Heart left ventricle (tissue), 16 donors: ENCODE data around the gene NR1H3. TPM values are rescaled to one million over a fixed set of nuclear protein-coding genes. Genes with fewer than 3 reads are reported as not detected.

ENCODE experiments used
- ATAC-seq, 4 donors: fragments of 200-7000 bp; cut with Tn5 transposase; one replicate each; pipeline ENCODE4 v1.9.1; 2020 to 2022; ENCODE audit warnings: moderate library complexity in 4 of 4, mild to moderate bottlenecking in 3 of 4, moderate number of reproducible peaks in 1 of 4
- DNase-seq, 5 donors: peaks; one replicate each; pipeline ENCODE4 v3.0.0-alpha.2; 2020
- H3K27ac ChIP-seq, 12 donors: fragments of 200-600 bp; sonication (generic) in 4 of 12; one replicate each; pipeline versions ENCODE4 v1.5.0 to v1.8.0; 2016 to 2022; ENCODE audit warnings: mild to moderate bottlenecking in 2 of 12
- H3K27me3 ChIP-seq, 9 donors: fragments of 200-600 bp; sonication (generic) in 2 of 9; one replicate each; pipeline versions ENCODE4 v1.5.1 to v1.8.0; 2016 to 2022; ENCODE audit warnings: mild to moderate bottlenecking in 3 of 9
- H3K36me3 ChIP-seq, 9 donors: fragments of 200-600 bp; sonication (generic) in 2 of 9; one replicate each; pipeline versions ENCODE4 v1.5.0 to v1.8.0; 2018 to 2022; ENCODE audit warnings: mild to moderate bottlenecking in 2 of 9
- H3K4me1 ChIP-seq, 12 donors: fragments of 200-600 bp; sonication (generic) in 4 of 12; one replicate each; pipeline versions ENCODE4 v1.5.0 to v1.8.0; 2016 to 2022; ENCODE audit warnings: mild to moderate bottlenecking in 3 of 12
- H3K4me3 ChIP-seq, 12 donors: fragments of 200-600 bp; sonication (generic) in 4 of 12; one replicate each; pipeline versions ENCODE4 v1.5.0 to v1.8.0; 2017 to 2022; ENCODE audit warnings: mild to moderate bottlenecking in 9 of 12, moderate library complexity in 4 of 12
- H3K9me3 ChIP-seq, 12 donors: fragments of 200-600 bp; sonication (generic) in 4 of 12; one replicate each; pipeline versions ENCODE4 v1.5.0 to v1.8.0; 2016 to 2022; ENCODE audit warnings: mild to moderate bottlenecking in 1 of 12
- CTCF ChIP-seq, 12 donors: fragments of 200-600 bp; sonication (generic) in 4 of 12; IDR thresholded peaks; one replicate each; pipeline versions ENCODE4 v1.5.0 to v1.8.0; 2018 to 2022; ENCODE audit warnings: antibody characterized with exemption in 12 of 12, mild to moderate bottlenecking in 5 of 12
- POLR2A ChIP-seq, 2 donors: fragments of 450-650 bp; IDR thresholded peaks; one replicate each; pipeline ENCODE4 v1.6.1; 2017; ENCODE audit warnings: antibody characterized with exemption in 2 of 2, mild to moderate bottlenecking in 2 of 2, moderate library complexity in 2 of 2
- WGBS, 4 donors: extraction: QIAGEN DNeasy Blood & Tissue Kit in 2 of 4; methylation state at CpG; one replicate each; pipeline versions ENCODE4 v1.1.5 to v1.1.7; 2013 to 2018; 5-methylcytosine and 5-hydroxymethylcytosine counted together
- intact Hi-C, 10 donors: fragments of 100-400 bp; cut with DNase I; formaldehyde crosslinking; loops; one replicate each; pipeline versions ENCODE4 v1.11.1 to v1.14.2; 2022
- polyA plus RNA-seq, 2 donors: library from polyadenylated mRNA; stranded (reverse); fragments of 200-250 nt; gene quantifications; one replicate each; pipeline ENCODE4 v1.2.3, GENCODE V29; 2013
- total RNA-seq, 9 donors: library from RNA; depleted of rRNA in 2 of 9; stranded (reverse); fragments of >200 nt in 2 of 9; fragmentation: NEBNext Ultra II Directional in 3 of 9; extraction: Animal tissue kit (Norgen Biotek cat#: 25700) in 3 of 9; gene quantifications; one replicate each; pipeline versions ENCODE4 v1.1.0 to v1.2.4, GENCODE V29; 2016 to 2023
- donor health status: ischemic (EF 13 %, LVEDD 7.1; RV severe dilation, severe dysfunction).
- donor health status: healthy with polysubstance abuse.
- donor health status: DM: no; HTN: yes; CAD: no.
- donor health status: DM: no; HTN: no; CAD: no.
- donor health status: ischemic (EF 25% LVEDD 6.9; RV normal size, moderate dysfunction).
- donor health status: ischemic (EF 25% LVEDD 5.7; RV mildly dilated, moderate dysfunction).
- donor health status: healthy.
- donor health status: DM: yes; HTN: yes; CAD: no.
- donor health status: ischemic (EF 35%, LVEDD 5.7; RV mildly dilated, moderate dysfunction).
- donor health status: nonischemic (EF 11% LVEDD 7.7; RV severe dilation, severe dysfunction).
- donor health status: DM: yes; HTN: yes; CAD: no.
- donor health status: PGD.
- donor health status: ischemic (EF 29% LVEDD 5.4; RV normal size, mild dysfunction).
- donor health status: nonischemic (EF 23%, LVEDD 6.1; RV moderate dilation, normal function).

NR1H3 gene
- total and polyA plus RNA-seq, 11 donors, result 3.9 to 38.5 (median 11.9) TPM

DNA sequence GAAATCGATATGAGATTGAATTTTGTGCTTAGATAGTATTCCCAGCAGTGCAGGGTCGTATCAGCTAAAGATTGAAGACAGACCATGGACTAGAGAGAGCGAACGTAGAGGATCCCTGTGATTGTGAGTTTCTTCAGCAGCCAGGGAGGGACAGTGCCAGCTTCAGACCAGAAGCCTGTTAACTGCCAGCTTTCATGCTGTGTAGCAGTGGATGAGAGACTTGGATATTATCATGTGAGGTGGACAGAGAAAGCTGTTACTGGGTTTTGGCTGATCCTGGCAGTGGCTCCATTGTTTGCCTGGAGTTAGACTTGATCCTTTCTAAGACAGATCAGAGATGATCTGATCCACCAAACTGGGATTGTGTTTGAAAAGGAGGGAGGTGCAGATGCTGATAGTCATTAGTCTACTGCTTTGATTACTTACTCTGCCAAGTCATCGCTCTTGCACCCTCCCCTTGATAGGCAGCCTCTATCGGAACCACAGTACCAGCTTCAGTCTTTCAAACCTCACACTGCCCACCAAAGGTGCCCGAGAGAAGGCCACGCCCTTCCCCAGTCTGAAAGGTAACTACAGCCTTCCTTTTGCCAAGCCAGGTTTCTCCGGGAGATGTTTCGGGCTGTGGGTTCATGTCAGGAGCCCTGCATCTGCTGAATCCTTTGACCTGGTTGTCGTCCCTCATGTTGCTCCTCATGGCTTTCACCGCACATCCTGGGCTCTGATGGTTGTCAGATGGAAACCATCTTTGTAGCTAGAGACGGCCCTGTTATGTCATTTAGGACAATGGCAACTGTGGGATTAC, 28.4 kb downstream of the NR1H3 start:
- intact Hi-C loops, result loop anchor here in 3 of 10 donors (5.0 kb wide), 3 partner anchors 36 to 71 kb away; partner anchors contain the start of gene MYBPC3 (in 1 of the 3)
- Histone ChIP-seq H3K27me3 (no peaks in the 10 kb centered on the region), H3K4me1 (peaks cover 0 to 39% (median 6%) of the 10 kb centered on the region in 12 donors), H3K9me3 (no peaks in the 10 kb centered on the region), H3K4me3 (no peak overlapping the region), H3K36me3 (peaks cover 4 to 100% (median 99%) of the 10 kb centered on the region in 9 donors), H3K27ac (peak overlapping the region in 9 of 12 donors; percentile 26 to 85 (median 54))
- TF ChIP-seq POLR2A (IDR thresholded peaks at IDR 0.05) (no peak), CTCF (IDR thresholded peaks at IDR 0.05) (no peak)
- 77 to 87% (median 84%) methylated on average over 13 of the region's 13 CpGs for WGBS, 4 donors
- ATAC-seq (peak; percentile 18 to 70 (median 36)), DNase-seq (no peak)

GRCh38 chr11:47288066-47288465, 30.3 kb downstream of the NR1H3 start:
- no peaks in the 10 kb centered on the region for H3K27me3 ChIP-seq
- peaks cover 4 to 100% (median 99%) of the 10 kb centered on the region in 9 donors for H3K36me3 ChIP-seq
- DNase-seq (peak in 2 of 5 donors; percentile 46 to 49), ATAC-seq (peak; percentile 75 to 87 (median 80))
- WGBS, 4 donors, result 60 to 66% (median 63%) methylated on average over 5 of the region's 5 CpGs
- TF ChIP-seq CTCF (IDR thresholded peaks at IDR 0.05), result no peak
- TF ChIP-seq POLR2A (IDR thresholded peaks at IDR 0.05), result no peak
- H3K4me1 ChIP-seq, result peaks cover 0 to 39% (median 5%) of the 10 kb centered on the region in 12 donors
- intact Hi-C loops, result loop anchor here in 3 of 10 donors (2.0 to 5.0 kb wide), 4 partner anchors 17 to 69 kb away; partner anchors contain the start of gene MYBPC3 (in 1 of the 3)
- no peaks in the 10 kb centered on the region for H3K9me3 ChIP-seq
- no peak overlapping the region for H3K4me3 ChIP-seq
- peak overlapping the region; percentile 8 to 85 (median 73) for H3K27ac ChIP-seq

- intact Hi-C loops, result loop anchor here in 3 of 10 donors (2.0 to 5.0 kb wide), 4 partner anchors 15 to 67 kb away; partner anchors contain the start of gene MYBPC3 (in 1 of the 3)
- Histone ChIP-seq H3K4me3 (no peak overlapping the region), H3K27me3 (no peaks in the 10 kb centered on the region), H3K36me3 (peaks cover 0 to 100% (median 98%) of the 10 kb centered on the region in 9 donors), H3K27ac (no peak overlapping the region), H3K4me1 (peaks cover 0 to 39% (median 5%) of the 10 kb centered on the region in 12 donors), H3K9me3 (no peaks in the 10 kb centered on the region)
- ATAC-seq, result no peak
- WGBS, 4 donors, result 93 to 95% (median 94%) methylated on average over 15 of the region's 15 CpGs
- no peak for TF ChIP-seq POLR2A (IDR thresholded peaks at IDR 0.05)
- TF ChIP-seq CTCF (IDR thresholded peaks at IDR 0.05), result no peak
- no peak for DNase-seq
These were observed 32.1 kb downstream of the NR1H3 start for GRCh38 chr11:47289856-47290255.

DNA sequence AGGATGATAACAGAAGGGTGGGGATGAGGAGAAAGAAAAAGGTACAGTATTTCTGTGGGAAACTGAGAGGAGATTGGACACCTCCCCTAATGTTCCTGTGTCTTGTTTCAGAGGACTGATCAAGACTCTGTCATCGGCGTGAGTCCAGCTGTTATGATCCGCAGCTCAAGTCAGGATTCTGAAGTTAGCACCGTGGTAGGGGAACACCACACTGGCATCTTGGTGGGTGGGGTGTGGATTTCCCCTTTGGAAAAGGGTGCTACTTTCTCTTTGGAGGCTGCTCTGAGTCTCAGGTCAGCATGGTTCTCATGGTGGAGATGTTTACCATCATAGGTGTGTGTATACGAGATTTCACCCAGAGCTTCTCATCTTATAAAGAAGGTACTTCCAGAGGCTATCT, 37.6 kb downstream of the NR1H3 start:
- Histone ChIP-seq H3K36me3 (peaks cover 0 to 100% (median 99%) of the 10 kb centered on the region in 9 donors), H3K4me3 (no peak overlapping the region), H3K27me3 (no peaks in the 10 kb centered on the region), H3K4me1 (no peaks in the 10 kb centered on the region), H3K27ac (no peak overlapping the region), H3K9me3 (peaks cover 0 to 20% (median 10%) of the 10 kb centered on the region in 12 donors)
- WGBS, 4 donors, result 88 to 98% (median 97%) methylated on average over 5 of the region's 5 CpGs
- intact Hi-C loops, result no loop called here
- no peak for TF ChIP-seq POLR2A (IDR thresholded peaks at IDR 0.05)
- TF ChIP-seq CTCF (IDR thresholded peaks at IDR 0.05), result no peak
- ATAC-seq (no peak), DNase-seq (no peak)
